ENCODE measurements around the gene CSAG3. TPM values are rescaled to one million over a fixed set of nuclear protein-coding genes. Genes with fewer than 3 reads are reported as not detected.
"Not testable (repeated sequence)": the region's sequence is repeated elsewhere in the genome, so short reads cannot be mapped to it uniquely, and the experiment has no call there.

Gene CSAG3
- total RNA-seq, 1 experiment from 2014 or later = 44.1 TPM

GRCh38 chrX:152738560-152738959 is 20.5 kb upstream of the CSAG3 start:
- ATAC-seq (no peak), DNase-seq (ENCODE audit: low read depth, low spot score) (no peak)
- intact Hi-C loops (cut with micrococcal nuclease) = no loop called here
- POLR2A ChIA-PET = no interaction called here
- no peak overlapping the region for H3K4me2 ChIP-seq (ENCODE audit: low read length)
- no peaks in the 10 kb centered on the region for H3K9me3 ChIP-seq (ENCODE audit: control insufficient read depth in 1 of 2, insufficient read depth in 1 of 2, low read depth in 1 of 2, low read length in 2 of 2)
- no peaks in the 10 kb centered on the region for H3K27me3 ChIP-seq (ENCODE audit: insufficient read depth, low read length)
- H3K27ac ChIP-seq (ENCODE audit: low read depth, low read length) = no peak overlapping the region
- H2AFZ ChIP-seq (ENCODE audit: low read depth, low read length, poor library complexity, severe bottlenecking) = no peak overlapping the region
- H3K9ac ChIP-seq (ENCODE audit: low read length) = no peak overlapping the region
- CTCF ChIA-PET = no interaction called here
- no peaks in the 10 kb centered on the region for H3K36me3 ChIP-seq (ENCODE audit: control insufficient read depth in 1 of 2, insufficient read depth in 2 of 2, low read length in 2 of 2)
- no peaks in the 10 kb centered on the region for H3K4me1 ChIP-seq (ENCODE audit: control insufficient read depth in 1 of 2, insufficient read depth in 2 of 2, low read length in 2 of 2)
- H3K4me3 ChIP-seq (replicated peaks in 1 of 2; ENCODE audit: low read depth in 1 of 2, low read length in 2 of 2) = no peak overlapping the region
- TF ChIP-seq ATF3 (IDR thresholded peaks at IDR 0.05) (no peak), SRF (IDR thresholded peaks at IDR 0.05; ENCODE audit: low read depth) (no peak), POLR2AphosphoS5 (IDR thresholded peaks at IDR 0.05; ENCODE audit: low read depth, low read length) (no peak), ZBTB33 (IDR thresholded peaks at IDR 0.05; ENCODE audit: extremely low read depth, insufficient replicate concordance, low read length) (no peak), JUND (IDR thresholded peaks at IDR 0.05) (no peak)
- no peaks in the 10 kb centered on the region for H3K79me2 ChIP-seq (ENCODE audit: insufficient read depth, low read length)
- no peaks in the 10 kb centered on the region for H4K20me1 ChIP-seq (ENCODE audit: insufficient read depth)
- H3K9me2 ChIP-seq (ENCODE audit: insufficient read depth) = no peaks in the 10 kb centered on the region
- BruUV-seq (replicated peaks) = no TSS peak
- RAD21 ChIA-PET (ENCODE audit: low non-redundant PET in 1 of 2, low total read pairs in 2 of 2, uncharacterized antibody in 2 of 2, unreplicated experiment in 2 of 2) = no interaction called here

GRCh38 chrX:152753686-152754650 is 5.0 kb upstream of the CSAG3 start, which contains the start of gene MAGEA2:
TSS of gene MAGEA2 (minus strand) at chrX:152753842. CDS start at chrX:152751363, 2,479 bp downstream.
- intact Hi-C loops (cut with micrococcal nuclease); POLR2A ChIA-PET; H3K9ac ChIP-seq (ENCODE audit: low read length); RAD21 ChIA-PET (ENCODE audit: low non-redundant PET in 1 of 2, low total read pairs in 2 of 2, uncharacterized antibody in 2 of 2, unreplicated experiment in 2 of 2); H3K9me3 ChIP-seq (ENCODE audit: control insufficient read depth in 1 of 2, insufficient read depth in 1 of 2, low read depth in 1 of 2, low read length in 2 of 2); H4K20me1 ChIP-seq (ENCODE audit: insufficient read depth); H3K27ac ChIP-seq (ENCODE audit: low read depth, low read length); CTCF ChIA-PET; DNase-seq (ENCODE audit: low read depth, low spot score); H3K4me2 ChIP-seq (ENCODE audit: low read length); H3K4me1 ChIP-seq (ENCODE audit: control insufficient read depth in 1 of 2, insufficient read depth in 2 of 2, low read length in 2 of 2); H3K9me2 ChIP-seq (ENCODE audit: insufficient read depth); BruUV-seq (replicated peaks); H3K4me3 ChIP-seq (replicated peaks in 1 of 2; ENCODE audit: low read depth in 1 of 2, low read length in 2 of 2); H2AFZ ChIP-seq (ENCODE audit: low read depth, low read length, poor library complexity, severe bottlenecking); H3K27me3 ChIP-seq (ENCODE audit: insufficient read depth, low read length); H3K36me3 ChIP-seq (ENCODE audit: control insufficient read depth in 1 of 2, insufficient read depth in 2 of 2, low read length in 2 of 2); H3K79me2 ChIP-seq (ENCODE audit: insufficient read depth, low read length): not testable (repeated sequence)
- peak; percentile 87 for ATAC-seq

- H4K20me1 ChIP-seq (ENCODE audit: insufficient read depth); H3K27me3 ChIP-seq (ENCODE audit: insufficient read depth, low read length); BruUV-seq (replicated peaks); ATAC-seq; H3K4me1 ChIP-seq (ENCODE audit: control insufficient read depth in 1 of 2, insufficient read depth in 2 of 2, low read length in 2 of 2); POLR2A ChIA-PET; H3K27ac ChIP-seq (ENCODE audit: low read depth, low read length); RAD21 ChIA-PET (ENCODE audit: low non-redundant PET in 1 of 2, low total read pairs in 2 of 2, uncharacterized antibody in 2 of 2, unreplicated experiment in 2 of 2); H3K9me2 ChIP-seq (ENCODE audit: insufficient read depth); DNase-seq (ENCODE audit: low read depth, low spot score); H3K79me2 ChIP-seq (ENCODE audit: insufficient read depth, low read length); H3K9me3 ChIP-seq (ENCODE audit: control insufficient read depth in 1 of 2, insufficient read depth in 1 of 2, low read depth in 1 of 2, low read length in 2 of 2); intact Hi-C loops (cut with micrococcal nuclease); H3K36me3 ChIP-seq (ENCODE audit: control insufficient read depth in 1 of 2, insufficient read depth in 2 of 2, low read length in 2 of 2); H2AFZ ChIP-seq (ENCODE audit: low read depth, low read length, poor library complexity, severe bottlenecking); H3K9ac ChIP-seq (ENCODE audit: low read length); CTCF ChIA-PET; H3K4me3 ChIP-seq (replicated peaks in 1 of 2; ENCODE audit: low read depth in 1 of 2, low read length in 2 of 2); H3K4me2 ChIP-seq (ENCODE audit: low read length): not testable (repeated sequence)
These were observed 4.1 kb upstream of the CSAG3 start for GRCh38 chrX:152754871-152755270.
